GM19372 (cell line): Measurements from ENCODE around the gene SLC6A13.

ENCODE experiments used
- ATAC-seq: cut with Tn5 transposase; IDR thresholded peaks from one replicate; pipeline ENCODE4 v1.9.1; 2021; ENCODE audit warnings: mild to moderate bottlenecking, low read depth, moderate library complexity; ENCODE audit not compliant: unreplicated experiment

The SLC6A13 gene

GRCh38 chr12:267581-268482, 5.2 kb upstream of the SLC6A13 start:
- no peak for ATAC-seq

GRCh38 chr12:265096-265495, 2.5 kb upstream of the SLC6A13 start:
- no peak for ATAC-seq

GRCh38 chr12:264269-264668, 1.6 kb upstream of the SLC6A13 start:
- ATAC-seq = no peak

DNA sequence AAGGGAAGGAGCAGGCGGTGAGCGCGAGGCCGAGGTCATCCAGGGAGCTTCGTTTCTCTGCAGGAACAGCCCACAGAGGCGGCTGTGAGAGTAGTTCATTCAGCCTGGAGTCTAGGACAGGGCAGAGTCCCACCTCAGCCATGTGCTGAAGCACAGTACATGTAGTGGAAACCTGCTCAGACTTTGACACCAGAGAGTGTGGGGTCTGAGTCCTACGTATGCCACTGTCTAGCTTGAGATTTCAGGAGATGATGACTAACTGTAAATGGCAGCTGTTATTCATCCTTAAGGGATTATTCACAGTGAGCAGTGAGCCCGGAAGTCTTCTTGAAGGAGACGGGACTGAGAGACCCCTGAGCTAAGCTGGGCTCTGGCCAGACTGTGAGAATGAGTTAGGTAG, 938 bp upstream of the SLC6A13 start:
- no peak for ATAC-seq

GRCh38 chr12:262113-262512, 523 bp downstream of the SLC6A13 start:
- ATAC-seq = no peak

DNA sequence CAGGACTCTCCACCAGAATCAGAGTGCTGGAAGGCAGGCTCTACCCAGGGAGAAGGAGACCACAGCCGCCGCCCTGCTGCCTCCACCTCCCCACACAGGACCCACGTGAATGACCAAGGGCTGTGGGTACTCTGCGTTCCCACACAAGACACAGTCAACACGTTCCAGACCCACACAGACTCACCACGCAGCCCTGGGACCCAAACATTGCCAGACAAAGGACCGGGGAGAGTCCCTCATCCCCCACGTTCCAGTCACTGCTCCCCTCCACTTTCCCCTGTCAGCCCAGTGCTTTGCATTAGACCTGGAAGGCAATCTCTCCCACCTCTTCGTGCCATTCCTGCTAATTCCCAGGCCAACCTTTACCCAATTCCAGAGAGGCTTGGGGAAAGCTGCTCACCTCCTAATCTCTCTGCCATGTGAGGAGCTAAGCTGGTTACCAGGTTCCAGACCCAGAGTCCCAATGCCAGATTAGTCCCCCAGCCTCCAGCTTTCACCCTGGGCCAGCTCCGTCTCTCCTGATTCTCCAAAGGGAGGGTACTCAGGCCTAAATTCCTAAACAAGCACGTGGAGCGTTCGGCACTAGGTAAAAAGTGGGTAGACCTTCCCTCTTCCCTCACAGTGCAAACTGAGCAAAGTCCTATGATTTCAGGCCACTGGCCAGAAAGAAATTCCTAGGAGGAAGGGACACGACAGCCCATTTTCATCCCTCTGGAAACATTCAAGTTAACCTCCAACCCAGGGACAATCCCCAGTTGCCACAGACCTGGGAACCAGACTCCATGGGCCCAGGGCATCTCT, 4.9 kb downstream of the SLC6A13 start:
- ATAC-seq = no peak

DNA sequence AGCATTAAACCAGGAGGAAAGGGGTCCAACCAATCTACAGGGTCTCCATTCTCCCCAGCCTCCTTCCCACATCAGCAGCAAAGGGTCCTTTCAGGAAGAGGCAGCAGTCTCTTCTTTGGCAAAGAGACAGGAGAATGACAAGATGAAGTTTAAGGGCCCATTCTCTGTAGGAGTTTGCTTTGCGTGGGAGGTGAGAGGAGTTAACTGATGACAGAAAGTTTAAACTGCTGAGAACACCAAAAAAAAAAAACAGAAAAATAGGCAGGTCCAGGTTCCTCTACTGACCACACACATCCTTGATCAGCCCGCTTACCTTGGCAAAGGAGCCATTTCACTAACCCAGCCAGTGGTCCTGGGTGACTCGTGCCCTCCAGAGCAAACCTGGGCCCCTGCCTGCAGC, 5.7 kb downstream of the SLC6A13 start:
- ATAC-seq = no peak

DNA sequence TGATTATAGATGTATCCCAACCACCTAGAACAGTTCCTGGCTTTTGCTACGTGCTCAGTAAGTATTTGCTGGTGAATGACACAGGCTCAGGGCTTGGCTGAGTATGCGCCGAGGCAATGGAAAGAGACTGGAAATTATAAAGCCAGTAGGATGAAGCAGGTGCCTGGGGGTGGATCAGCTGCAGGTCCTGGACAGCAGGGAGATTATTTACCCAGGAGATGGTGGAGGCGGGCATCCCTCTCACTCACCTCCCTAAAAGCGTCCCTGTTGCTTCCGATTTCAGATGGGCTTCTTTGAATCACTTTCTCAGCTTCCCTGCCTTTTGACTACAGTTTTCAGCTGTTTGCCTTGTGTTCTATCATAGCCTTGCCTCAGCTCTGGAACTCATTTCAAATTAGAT, 6.4 kb downstream of the SLC6A13 start:
- ATAC-seq = no peak

DNA sequence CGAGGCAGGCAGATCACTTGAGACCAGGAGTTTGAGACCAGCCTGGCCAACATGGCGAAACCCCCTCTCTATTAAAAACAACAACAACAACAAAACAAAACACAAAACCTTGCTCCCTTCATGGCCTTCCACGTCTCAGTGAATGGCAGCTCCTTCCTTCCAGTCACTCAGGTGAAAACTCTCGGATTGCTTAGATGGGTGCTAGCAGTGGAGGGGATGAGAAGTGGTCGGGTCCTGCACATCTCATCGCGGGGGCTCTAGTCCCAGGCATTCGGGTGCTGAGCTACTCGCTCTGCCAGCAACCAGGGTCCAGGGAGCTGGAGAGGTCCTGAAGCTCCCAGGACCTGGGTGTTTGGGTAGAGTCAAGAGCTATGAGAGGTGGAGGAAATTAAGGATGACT, 7.7 kb downstream of the SLC6A13 start:
- no peak for ATAC-seq

GRCh38 chr12:254039-254438, 8.6 kb downstream of the SLC6A13 start:
- no peak for ATAC-seq

GRCh38 chr12:253116-253831, 9.4 kb downstream of the SLC6A13 start:
- ATAC-seq = no peak

- ATAC-seq = no peak
Measured at GRCh38 chr12:252636-253035, 10.0 kb downstream of the SLC6A13 start.

GRCh38 chr12:247271-247670, 15.4 kb downstream of the SLC6A13 start:
- ATAC-seq = no peak

- no peak for ATAC-seq
Measured at GRCh38 chr12:243381-243780, 19.3 kb downstream of the SLC6A13 start.

DNA sequence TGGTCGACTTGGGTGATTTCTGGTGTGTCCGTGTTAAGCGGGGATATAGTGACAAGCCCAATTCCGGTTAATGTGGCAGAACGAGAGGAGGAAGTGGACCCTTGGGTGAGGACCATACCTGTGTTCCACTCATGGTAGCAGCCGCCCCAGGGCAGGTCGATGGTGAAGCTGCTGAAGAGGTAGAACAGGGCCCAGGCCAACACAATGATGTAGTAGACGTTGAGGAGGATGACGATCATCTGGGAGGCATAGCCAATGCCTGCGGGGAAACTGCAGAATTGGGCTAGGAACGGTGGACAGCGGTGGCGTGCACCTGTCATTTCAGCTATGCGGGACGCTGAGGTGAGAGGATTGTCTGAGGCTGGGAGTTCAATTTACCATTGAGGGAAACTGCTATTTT, 20.1 kb downstream of the SLC6A13 start:
- no peak for ATAC-seq

GRCh38 chr12:241266-241665, 21.4 kb downstream of the SLC6A13 start:
- ATAC-seq = no peak

DNA sequence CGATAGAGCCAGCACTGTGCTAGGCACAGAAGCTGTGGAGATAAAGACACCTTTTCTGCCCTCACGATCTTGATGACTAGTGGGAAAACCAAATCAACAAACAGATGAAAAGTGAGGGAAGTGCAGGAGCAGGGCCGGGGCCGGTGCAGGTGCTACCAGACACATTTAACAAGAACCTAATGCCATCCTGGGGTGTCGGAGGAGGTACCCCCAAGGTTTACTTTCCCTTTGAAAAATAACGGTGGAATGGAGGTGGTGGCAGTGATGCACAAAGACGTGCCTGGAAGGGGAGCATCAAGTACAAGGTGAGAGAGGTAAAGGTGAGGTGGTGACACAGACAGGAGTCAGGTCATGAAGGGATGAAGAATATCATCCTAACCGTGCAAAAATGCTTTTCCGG, 22.1 kb downstream of the SLC6A13 start:
- no peak for ATAC-seq

DNA sequence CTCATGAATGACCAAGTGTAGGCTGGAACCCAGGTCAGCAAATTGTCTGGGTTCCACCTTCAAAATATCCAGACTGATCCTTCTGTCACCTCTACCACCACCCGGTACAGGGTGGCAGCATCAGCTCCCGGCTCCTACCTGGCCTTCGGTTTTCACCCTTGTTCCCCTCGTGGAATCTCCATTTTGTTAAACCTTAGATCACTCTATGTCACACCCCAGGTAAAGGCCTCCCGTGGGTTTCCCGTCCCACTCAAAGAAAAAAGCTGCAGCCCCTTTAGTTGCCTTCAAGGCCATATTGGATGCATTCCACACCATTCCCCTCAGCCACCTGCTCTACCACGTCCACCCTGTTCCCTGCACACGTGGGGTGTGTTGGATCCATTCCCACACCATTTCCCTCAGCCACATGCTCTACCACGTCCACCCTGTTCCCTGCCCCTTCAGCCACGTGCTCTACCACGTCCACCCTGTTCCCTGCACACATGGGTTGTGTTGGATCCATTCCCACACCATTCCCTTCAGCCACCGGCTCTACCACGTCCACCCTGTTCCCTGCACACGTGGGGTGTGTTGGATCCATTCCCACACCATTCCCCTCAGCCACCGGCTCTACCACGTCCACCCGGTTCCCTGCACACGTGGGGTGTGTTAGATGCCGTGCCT, 23.8 kb downstream of the SLC6A13 start:
- ATAC-seq = no peak

DNA sequence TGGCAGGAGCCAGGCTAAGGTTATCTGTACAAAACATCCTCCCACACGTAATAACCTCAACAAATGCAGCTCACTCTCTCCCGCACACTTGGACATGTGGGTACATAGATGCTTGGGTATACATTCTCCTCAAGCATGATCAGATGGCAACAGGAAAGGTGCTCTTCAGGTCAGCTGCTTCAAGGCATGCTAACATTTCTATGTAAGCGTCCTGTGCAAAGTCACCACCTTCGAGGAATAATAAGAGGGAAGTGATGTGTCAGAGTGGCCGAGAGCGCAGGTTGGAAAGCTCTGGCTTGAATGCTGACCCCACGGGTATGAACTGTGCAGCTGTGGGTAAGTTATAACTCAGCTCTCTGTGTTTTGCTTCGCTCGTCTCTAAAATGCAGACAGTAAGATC, 24.5 kb downstream of the SLC6A13 start:
- no peak for ATAC-seq

GRCh38 chr12:237026-237815, 25.4 kb downstream of the SLC6A13 start:
- no peak for ATAC-seq
